Measurements from ENCODE around the gene GDPD5. TPM values are rescaled to one million over a fixed set of nuclear protein-coding genes. Genes with fewer than 3 reads are reported as not detected.

The GDPD5 gene
- total and polyA plus RNA-seq, 9 donors: 3.8 to 15.8 (median 8.1) TPM

- intact Hi-C loops (cut with DNase I): no loop called here
- Histone ChIP-seq H3K27ac (no peak overlapping the region), H3K4me3 (no peak overlapping the region), H3K9me3 (no peaks in the 10 kb centered on the region), H3K36me3 (no peaks in the 10 kb centered on the region), H3K27me3 (no peaks in the 10 kb centered on the region), H3K4me1 (ENCODE audit: insufficient read depth) (peaks cover 6% of the 10 kb centered on the region)
- 76 to 81% (median 79%) methylated on average over 6 of the region's 6 CpGs for WGBS, 3 donors
- DNase-seq: no peak
- TF ChIP-seq POLR2A (IDR thresholded peaks at IDR 0.05) (no peak), EP300 (IDR thresholded peaks at IDR 0.05) (no peak)
- TF ChIP-seq, protein P1, sequence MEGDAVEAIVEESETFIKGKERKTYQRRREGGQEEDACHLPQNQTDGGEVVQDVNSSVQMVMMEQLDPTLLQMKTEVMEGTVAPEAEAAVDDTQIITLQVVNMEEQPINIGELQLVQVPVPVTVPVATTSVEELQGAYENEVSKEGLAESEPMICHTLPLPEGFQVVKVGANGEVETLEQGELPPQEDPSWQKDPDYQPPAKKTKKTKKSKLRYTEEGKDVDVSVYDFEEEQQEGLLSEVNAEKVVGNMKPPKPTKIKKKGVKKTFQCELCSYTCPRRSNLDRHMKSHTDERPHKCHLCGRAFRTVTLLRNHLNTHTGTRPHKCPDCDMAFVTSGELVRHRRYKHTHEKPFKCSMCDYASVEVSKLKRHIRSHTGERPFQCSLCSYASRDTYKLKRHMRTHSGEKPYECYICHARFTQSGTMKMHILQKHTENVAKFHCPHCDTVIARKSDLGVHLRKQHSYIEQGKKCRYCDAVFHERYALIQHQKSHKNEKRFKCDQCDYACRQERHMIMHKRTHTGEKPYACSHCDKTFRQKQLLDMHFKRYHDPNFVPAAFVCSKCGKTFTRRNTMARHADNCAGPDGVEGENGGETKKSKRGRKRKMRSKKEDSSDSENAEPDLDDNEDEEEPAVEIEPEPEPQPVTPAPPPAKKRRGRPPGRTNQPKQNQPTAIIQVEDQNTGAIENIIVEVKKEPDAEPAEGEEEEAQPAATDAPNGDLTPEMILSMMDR (IDR thresholded peaks at IDR 0.05): no peak
Observed at GRCh38 chr11:75469785-75470405, 55.8 kb downstream of the GDPD5 start.

GRCh38 chr11:75468534-75469340 lies 57.0 kb downstream of the GDPD5 start:
- Histone ChIP-seq H3K27me3 (no peaks in the 10 kb centered on the region), H3K4me3 (no peak overlapping the region), H3K9me3 (no peaks in the 10 kb centered on the region), H3K36me3 (no peaks in the 10 kb centered on the region), H3K4me1 (ENCODE audit: insufficient read depth) (peaks cover 6% of the 10 kb centered on the region), H3K27ac (peak overlapping the region in 1 of 2 donors; percentile 69)
- intact Hi-C loops (cut with DNase I): no loop called here
- DNase-seq: peak; percentile 91 to 96 (median 94)
- TF ChIP-seq, protein P1 (IDR thresholded peaks at IDR 0.05): no peak
- TF ChIP-seq EP300 (IDR thresholded peaks at IDR 0.05) (no peak), POLR2A (IDR thresholded peaks at IDR 0.05) (no peak)
- 10 to 11% (median 10%) methylated on average over 14 of the region's 14 CpGs for WGBS, 3 donors

GRCh38 chr11:75467881-75468280 lies 57.9 kb downstream of the GDPD5 start:
- Histone ChIP-seq H3K27me3 (no peaks in the 10 kb centered on the region), H3K27ac (peak overlapping the region in 1 of 2 donors; percentile 69), H3K9me3 (no peaks in the 10 kb centered on the region), H3K4me3 (no peak overlapping the region), H3K4me1 (ENCODE audit: insufficient read depth) (peaks cover 6% of the 10 kb centered on the region), H3K36me3 (no peaks in the 10 kb centered on the region)
- TF ChIP-seq, protein P1 (IDR thresholded peaks at IDR 0.05): no peak
- TF ChIP-seq POLR2A (IDR thresholded peaks at IDR 0.05): no peak
- 86 to 93% (median 88%) methylated on average over 4 of the region's 4 CpGs for WGBS, 3 donors
- intact Hi-C loops (cut with DNase I): no loop called here
- DNase-seq: peak in 1 of 5 donors; percentile 26

GRCh38 chr11:75467311-75467710 lies 58.4 kb downstream of the GDPD5 start:
- Histone ChIP-seq H3K4me1 (ENCODE audit: insufficient read depth) (peaks cover 6% of the 10 kb centered on the region), H3K4me3 (no peak overlapping the region), H3K27ac (no peak overlapping the region), H3K27me3 (no peaks in the 10 kb centered on the region), H3K9me3 (no peaks in the 10 kb centered on the region), H3K36me3 (no peaks in the 10 kb centered on the region)
- intact Hi-C loops (cut with DNase I): no loop called here
- no peak for TF ChIP-seq POLR2A (IDR thresholded peaks at IDR 0.05)
- TF ChIP-seq EP300 (IDR thresholded peaks at IDR 0.05): no peak
- TF ChIP-seq, protein P1 (IDR thresholded peaks at IDR 0.05): no peak
- DNase-seq: no peak
- WGBS, 3 donors: 95 to 99% (median 96%) methylated on average over 8 of the region's 8 CpGs

Data from ovary (tissue), 9 donors.